Adipocyte (in vitro differentiated cells): ENCODE results near the gene KCTD14.

Experiments
- DNase-seq: peaks from one replicate; pipeline ENCODE4 v3.0.0-alpha.2; 2015; ENCODE audit warnings: low read depth
- H3K27me3 ChIP-seq: replicated peaks from 2 replicates; pipeline ENCODE4 v1.7.0; 2013; ENCODE audit warnings: mild to moderate bottlenecking, low read length, moderate library complexity; ENCODE audit not compliant: control insufficient read depth, insufficient read depth
- H3K36me3 ChIP-seq: 2 replicates; pipeline ENCODE4 v1.7.0; 2013; ENCODE audit warnings: low read length, mild to moderate bottlenecking, moderate library complexity; ENCODE audit not compliant: control insufficient read depth, insufficient read depth, severe bottlenecking
- H3K4me1 ChIP-seq: 2 replicates; pipeline ENCODE4 v1.7.0; 2013; ENCODE audit warnings: mild to moderate bottlenecking, low read length, moderate library complexity; ENCODE audit not compliant: control insufficient read depth, insufficient read depth
- H3K4me3 ChIP-seq: 2 replicates; pipeline ENCODE4 v1.7.0; 2013; ENCODE audit warnings: mild to moderate bottlenecking, low read length, moderate library complexity
- H3K9ac ChIP-seq: 2 replicates; pipeline ENCODE4 v1.7.0; 2013; ENCODE audit warnings: mild to moderate bottlenecking, low read length, moderate library complexity
- H3K9me3 ChIP-seq: 2 replicates; pipeline ENCODE4 v1.7.0; 2013; ENCODE audit warnings: mild to moderate bottlenecking, low read length, moderate library complexity; ENCODE audit not compliant: control insufficient read depth

KCTD14 gene

GRCh38 chr11:78022397-78023396 lies at the start of gene KCTD14:
KCTD14 (minus strand) TSS chr11:78023276; CDS start chr11:78023249, 27 bp downstream.
- H3K9ac ChIP-seq, result peak within 1 kb of the TSS; percentile 61
- H3K4me3 ChIP-seq, result peak within 1 kb of the TSS; percentile 75
- H3K27me3 ChIP-seq, result peaks cover 5% of the 10 kb centered on the region
- no peaks in the 10 kb centered on the region for H3K9me3 ChIP-seq
- no peaks in the 10 kb centered on the region for H3K4me1 ChIP-seq
- no peak for DNase-seq
- no peaks in the 10 kb centered on the region for H3K36me3 ChIP-seq

- no peak overlapping the region for H3K4me3 ChIP-seq
- H3K9me3 ChIP-seq, result no peaks in the 10 kb centered on the region
- H3K27me3 ChIP-seq, result no peaks in the 10 kb centered on the region
- peaks cover 36% of the 10 kb centered on the region for H3K4me1 ChIP-seq
- peaks cover 50% of the 10 kb centered on the region for H3K36me3 ChIP-seq
- DNase-seq, result no peak
- no peak overlapping the region for H3K9ac ChIP-seq
Measured at GRCh38 chr11:78072455-78072854, 49.4 kb upstream of the KCTD14 start.

GRCh38 chr11:78071717-78072116 lies 48.6 kb upstream of the KCTD14 start:
- Histone ChIP-seq H3K4me3 (no peak overlapping the region), H3K4me1 (peaks cover 29% of the 10 kb centered on the region), H3K9me3 (no peaks in the 10 kb centered on the region), H3K9ac (no peak overlapping the region), H3K36me3 (peaks cover 52% of the 10 kb centered on the region), H3K27me3 (no peaks in the 10 kb centered on the region)
- DNase-seq, result no peak

- Histone ChIP-seq H3K9ac (no peak overlapping the region), H3K36me3 (peaks cover 52% of the 10 kb centered on the region), H3K9me3 (no peaks in the 10 kb centered on the region), H3K4me3 (no peak overlapping the region), H3K4me1 (peaks cover 19% of the 10 kb centered on the region), H3K27me3 (no peaks in the 10 kb centered on the region)
- DNase-seq, result no peak
Measured at GRCh38 chr11:78070621-78071020, 47.5 kb upstream of the KCTD14 start.

- Histone ChIP-seq H3K9me3 (no peaks in the 10 kb centered on the region), H3K9ac (peak overlapping the region; percentile 20), H3K4me1 (peaks cover 18% of the 10 kb centered on the region), H3K27me3 (no peaks in the 10 kb centered on the region), H3K36me3 (peaks cover 52% of the 10 kb centered on the region), H3K4me3 (no peak overlapping the region)
- DNase-seq, result no peak
Measured at GRCh38 chr11:78069465-78069864, 46.4 kb upstream of the KCTD14 start.

- H3K4me1 ChIP-seq, result peaks cover 28% of the 10 kb centered on the region
- no peak overlapping the region for H3K9ac ChIP-seq
- H3K36me3 ChIP-seq, result peaks cover 49% of the 10 kb centered on the region
- no peak overlapping the region for H3K4me3 ChIP-seq
- H3K9me3 ChIP-seq, result no peaks in the 10 kb centered on the region
- no peak for DNase-seq
- no peaks in the 10 kb centered on the region for H3K27me3 ChIP-seq
Measured at GRCh38 chr11:78067704-78068103, 44.6 kb upstream of the KCTD14 start.

- Histone ChIP-seq H3K4me3 (no peak overlapping the region), H3K36me3 (peaks cover 40% of the 10 kb centered on the region), H3K9ac (no peak overlapping the region), H3K9me3 (no peaks in the 10 kb centered on the region), H3K27me3 (no peaks in the 10 kb centered on the region), H3K4me1 (peaks cover 37% of the 10 kb centered on the region)
- DNase-seq, result no peak
Measured at GRCh38 chr11:78066471-78066870, 43.4 kb upstream of the KCTD14 start.

- H3K4me3 ChIP-seq, result peak overlapping the region; percentile 80
- H3K4me1 ChIP-seq, result peaks cover 44% of the 10 kb centered on the region
- no peaks in the 10 kb centered on the region for H3K9me3 ChIP-seq
- no peaks in the 10 kb centered on the region for H3K27me3 ChIP-seq
- peaks cover 27% of the 10 kb centered on the region for H3K36me3 ChIP-seq
- peak overlapping the region; percentile 78 for H3K9ac ChIP-seq
- no peak for DNase-seq
Measured at GRCh38 chr11:78065203-78065602, 42.1 kb upstream of the KCTD14 start.

- H3K27me3 ChIP-seq, result no peaks in the 10 kb centered on the region
- H3K36me3 ChIP-seq, result peaks cover 12% of the 10 kb centered on the region
- peaks cover 37% of the 10 kb centered on the region for H3K4me1 ChIP-seq
- peak within 1 kb of the TSS; percentile 80 for H3K4me3 ChIP-seq
- peak within 1 kb of the TSS; percentile 78 for H3K9ac ChIP-seq
- H3K9me3 ChIP-seq, result no peaks in the 10 kb centered on the region
- no peak for DNase-seq
Measured at GRCh38 chr11:78063440-78064181, 40.5 kb upstream of the KCTD14 start, which contains the start of gene THRSP. THRSP (plus strand) TSS chr11:78063861; CDS start chr11:78063882, 21 bp downstream.

GRCh38 chr11:78062671-78063070 lies 39.6 kb upstream of the KCTD14 start:
- H3K27me3 ChIP-seq, result no peaks in the 10 kb centered on the region
- peaks cover 4% of the 10 kb centered on the region for H3K36me3 ChIP-seq
- no peak for DNase-seq
- H3K4me3 ChIP-seq, result no peak overlapping the region
- no peaks in the 10 kb centered on the region for H3K9me3 ChIP-seq
- H3K9ac ChIP-seq, result peak overlapping the region; percentile 68
- H3K4me1 ChIP-seq, result peaks cover 38% of the 10 kb centered on the region

GRCh38 chr11:78061921-78062311 lies 38.8 kb upstream of the KCTD14 start:
- Histone ChIP-seq H3K9me3 (no peaks in the 10 kb centered on the region), H3K27me3 (no peaks in the 10 kb centered on the region), H3K4me3 (no peak overlapping the region), H3K36me3 (no peaks in the 10 kb centered on the region), H3K4me1 (peaks cover 43% of the 10 kb centered on the region), H3K9ac (peak overlapping the region; percentile 81)
- DNase-seq, result no peak
